Spleen (tissue), 11 donors: ENCODE data around the gene PAK4. TPM values are rescaled to one million over a fixed set of nuclear protein-coding genes. Genes with fewer than 3 reads are reported as not detected.

Experiments
- DNase-seq: peaks from one replicate; pipeline ENCODE4 v3.0.0-alpha.2; 2020
- H3K27ac ChIP-seq, 8 donors: fragments of 200-600 bp; sonication (generic) in 7 of 8; 1 replicate in 4 of 8; 2 replicates in 4 of 8; pipeline versions ENCODE4 v1.5.0 to v1.8.0; 2016 to 2021; ENCODE audit warnings: inconsistent platforms in 4 of 8, mild to moderate bottlenecking in 4 of 8, moderate library complexity in 1 of 8
- H3K27me3 ChIP-seq, 7 donors: fragments of 200-600 bp; sonication (generic) in 6 of 7; replicated peaks in 1 of 7; 1 replicate in 4 of 7; 2 replicates in 3 of 7; pipeline versions ENCODE4 v1.5.0 to v1.8.0; 2016 to 2021; ENCODE audit warnings: inconsistent platforms in 3 of 7, mild to moderate bottlenecking in 1 of 7
- H3K36me3 ChIP-seq, 6 donors: fragments of 200-600 bp; sonication (generic) in 5 of 6; 1 replicate in 4 of 6; 2 replicates in 2 of 6; pipeline versions ENCODE4 v1.5.0 to v1.8.0; 2016 to 2021; ENCODE audit warnings: inconsistent platforms in 2 of 6
- H3K4me1 ChIP-seq, 6 donors: fragments of 200-600 bp; sonication (generic) in 5 of 6; 1 replicate in 3 of 6; 2 replicates in 3 of 6; pipeline versions ENCODE4 v1.5.0 to v1.8.0; 2016 to 2021; ENCODE audit warnings: inconsistent platforms in 3 of 6
- H3K4me3 ChIP-seq, 8 donors: fragments of 200-600 bp; sonication (generic) in 7 of 8; 1 replicate in 4 of 8; 2 replicates in 4 of 8; pipeline versions ENCODE4 v1.5.0 to v1.8.0; 2016 to 2021; ENCODE audit warnings: inconsistent platforms in 4 of 8, mild to moderate bottlenecking in 4 of 8, moderate library complexity in 2 of 8
- H3K9me3 ChIP-seq, 8 donors: fragments of 200-600 bp; sonication (generic) in 7 of 8; 1 replicate in 4 of 8; 2 replicates in 4 of 8; pipeline versions ENCODE4 v1.5.0 to v1.8.0; 2016 to 2021; ENCODE audit warnings: inconsistent platforms in 4 of 8
- CTCF ChIP-seq, 11 experiments: fragments of 200-600 bp in 7 of 11; fragments of 450-650 bp in 4 of 11; sonication (generic) in 4 of 11; IDR thresholded peaks in 8 of 11; conservative IDR thresholded peaks in 3 of 11; 1 replicate in 7 of 11; 2 replicates in 4 of 11; pipeline versions ENCODE4 v1.4.0 to v1.8.0; 2016 to 2021; ENCODE audit warnings: antibody characterized with exemption in 11 of 11, inconsistent platforms in 4 of 11, mild to moderate bottlenecking in 1 of 11
- POLR2A ChIP-seq, 3 donors: fragments of 450-650 bp; IDR thresholded peaks; one replicate each; pipeline ENCODE4 v1.5.1; 2017; ENCODE audit warnings: antibody characterized with exemption in 3 of 3, mild to moderate bottlenecking in 1 of 3
- POLR2AphosphoS5 ChIP-seq, 3 donors: sonication (generic); formaldehyde crosslinking; IDR thresholded peaks; one replicate each; pipeline ENCODE4 v1.5.1; 2017; ENCODE audit warnings: antibody characterized with exemption in 3 of 3
- WGBS, 5 donors: extraction: QIAGEN DNeasy Blood & Tissue Kit in 3 of 5; methylation state at CpG; one replicate each; pipeline versions ENCODE4 v1.1.5 to v1.1.7; 2013 to 2018; 5-methylcytosine and 5-hydroxymethylcytosine counted together
- intact Hi-C: fragments of 100-400 bp; cut with DNase I; formaldehyde crosslinking; loops from one replicate; pipeline ENCODE4 v1.15.0; 2023; ENCODE audit warnings: low total_unique reads
- polyA plus RNA-seq, 3 donors: library from polyadenylated mRNA; stranded (reverse); fragments of 200-250 nt; gene quantifications; one replicate each; pipeline ENCODE4 v1.2.1, GENCODE V29; 2013
- total RNA-seq, 7 donors: library from RNA; depleted of rRNA in 3 of 7; stranded (reverse); fragments of >200 nt in 3 of 7; fragmentation: NEBNext Ultra II Directional in 4 of 7; extraction: Animal tissue kit (Norgen Biotek cat#: 25700) in 4 of 7; gene quantifications; one replicate each; pipeline versions ENCODE4 v1.1.0 to v1.2.1, GENCODE V29; 2016 to 2021
- donor health status: healthy with polysubstance abuse.
- donor health status: DM: no; HTN: no; CAD: no; lungs with moderate emphysema.
- donor health status: DM: no; HTN: no; CAD: no.
- donor health status: Bipolar disorder and iron deficiency.
- donor health status: healthy.
- donor health status: DM: no; HTN: no; CAD: no.
- donor health status: DM: yes; HTN: yes; CAD: no.

The PAK4 gene
- total and polyA plus RNA-seq, 10 donors: 5.2 to 27.8 (median 14.7) TPM

- TF ChIP-seq POLR2A (IDR thresholded peaks at IDR 0.05) (no peak), CTCF (IDR thresholded peaks at IDR 0.05 in 8 of 11, conservative IDR thresholded peaks at IDR 0.05 in 3 of 11) (no peak), POLR2AphosphoS5 (IDR thresholded peaks at IDR 0.05) (no peak)
- Histone ChIP-seq H3K36me3 (no peaks in the 10 kb centered on the region), H3K4me1 (peaks cover 9 to 88% (median 70%) of the 10 kb centered on the region in 6 donors), H3K27me3 (no peaks in the 10 kb centered on the region), H3K4me3 (no peak overlapping the region), H3K27ac (peak overlapping the region in 4 of 8 donors; percentile 48 to 93 (median 88)), H3K9me3 (no peaks in the 10 kb centered on the region)
- intact Hi-C loops: loop anchor here (10.0 kb wide), 2 partner anchors 57 to 407 kb away; partner anchors contain the start of gene EID2B
- no peak for DNase-seq
- WGBS, 5 donors: 67 to 76% (median 71%) methylated on average over 7 to 9 of the region's 9 CpGs
Measured at GRCh38 chr19:39127812-39128515, 2.4 kb downstream of the PAK4 start.

GRCh38 chr19:39128516-39129079 is 3.0 kb downstream of the PAK4 start:
- no peaks in the 10 kb centered on the region for H3K27me3 ChIP-seq
- H3K4me3 ChIP-seq: no peak overlapping the region
- no peaks in the 10 kb centered on the region for H3K9me3 ChIP-seq
- peaks cover 12 to 94% (median 76%) of the 10 kb centered on the region in 6 donors for H3K4me1 ChIP-seq
- no peak for DNase-seq
- intact Hi-C loops: loop anchor here (10.0 kb wide), 2 partner anchors 56 to 406 kb away; partner anchors contain the start of gene EID2B
- no peak for TF ChIP-seq POLR2A (IDR thresholded peaks at IDR 0.05)
- no peak for TF ChIP-seq POLR2AphosphoS5 (IDR thresholded peaks at IDR 0.05)
- no peak for TF ChIP-seq CTCF (IDR thresholded peaks at IDR 0.05 in 8 of 11, conservative IDR thresholded peaks at IDR 0.05 in 3 of 11)
- H3K36me3 ChIP-seq: no peaks in the 10 kb centered on the region
- H3K27ac ChIP-seq: peak overlapping the region in 4 of 8 donors; percentile 5 to 93 (median 68)
- 61 to 78% (median 71%) methylated on average over 6 of the region's 6 CpGs for WGBS, 5 donors

GRCh38 chr19:39129116-39129515 is 3.5 kb downstream of the PAK4 start:
- Histone ChIP-seq H3K4me1 (peaks cover 12 to 98% (median 81%) of the 10 kb centered on the region in 6 donors), H3K27me3 (no peaks in the 10 kb centered on the region), H3K9me3 (no peaks in the 10 kb centered on the region), H3K4me3 (no peak overlapping the region), H3K36me3 (no peaks in the 10 kb centered on the region), H3K27ac (peak overlapping the region in 1 of 8 donors; percentile 89)
- intact Hi-C loops: loop anchor here (10.0 kb wide), 2 partner anchors 56 to 406 kb away; partner anchors contain the start of gene EID2B
- 89 to 98% (median 96%) methylated on average over 11 of the region's 11 CpGs for WGBS, 5 donors
- TF ChIP-seq CTCF (IDR thresholded peaks at IDR 0.05 in 8 of 11, conservative IDR thresholded peaks at IDR 0.05 in 3 of 11) (no peak), POLR2A (IDR thresholded peaks at IDR 0.05) (no peak), POLR2AphosphoS5 (IDR thresholded peaks at IDR 0.05) (no peak)
- DNase-seq: no peak
